Vagina (tissue), 2 donors: ENCODE results near the gene ATP6V1A.

Experiments
- CTCF ChIP-seq, 3 experiments: fragments of 450-650 bp in 2 of 3; fragments of 200-600 bp in 1 of 3; sonication (generic) in 1 of 3; IDR thresholded peaks; one replicate each; pipeline ENCODE4 v1.5.1; 2017 to 2019; ENCODE audit warnings: antibody characterized with exemption in 3 of 3, mild to moderate bottlenecking in 2 of 3, moderate library complexity in 2 of 3
- POLR2AphosphoS5 ChIP-seq, 2 donors: sonication (generic); formaldehyde crosslinking; IDR thresholded peaks; one replicate each; pipeline ENCODE4 v1.9.0; 2017; ENCODE audit warnings: antibody characterized with exemption in 2 of 2, mild to moderate bottlenecking in 2 of 2, low read depth in 1 of 2; ENCODE audit not compliant: insufficient read depth in 1 of 2

GRCh38 chr3:113791381-113791780 is 44.5 kb downstream of the ATP6V1A start:
- TF ChIP-seq CTCF (IDR thresholded peaks at IDR 0.05), result no peak
- no peak for TF ChIP-seq POLR2AphosphoS5 (IDR thresholded peaks at IDR 0.05; ENCODE audit: insufficient read depth in 1 of 2, low read depth in 1 of 2)
